ENCODE measurements around the gene CRLF3.
"Not testable (repeated sequence)": the region's sequence is repeated elsewhere in the genome, so short reads cannot be mapped to it uniquely, and the experiment has no call there.

The CRLF3 gene

GRCh38 chr17:30736371-30736770 lies 88.1 kb downstream of the CRLF3 start:
- not testable (repeated sequence) for DNase-seq (ENCODE audit: low read depth)

- not testable (repeated sequence) for DNase-seq (ENCODE audit: low read depth)
Measured at GRCh38 chr17:30735644-30736043, 88.8 kb downstream of the CRLF3 start.

- not testable (repeated sequence) for DNase-seq (ENCODE audit: low read depth)
Measured at GRCh38 chr17:30735206-30735605, 89.3 kb downstream of the CRLF3 start.

- DNase-seq (ENCODE audit: low read depth), result not testable (repeated sequence)
Measured at GRCh38 chr17:30734153-30734552, 90.3 kb downstream of the CRLF3 start.
